NCI-H69 (cell line): ENCODE data around the gene REG1A.

Experiments used
- DNase-seq: peaks from one replicate; lab custom pipeline; 2025; lab: John Stamatoyannopoulos, UW

The REG1A gene

DNA sequence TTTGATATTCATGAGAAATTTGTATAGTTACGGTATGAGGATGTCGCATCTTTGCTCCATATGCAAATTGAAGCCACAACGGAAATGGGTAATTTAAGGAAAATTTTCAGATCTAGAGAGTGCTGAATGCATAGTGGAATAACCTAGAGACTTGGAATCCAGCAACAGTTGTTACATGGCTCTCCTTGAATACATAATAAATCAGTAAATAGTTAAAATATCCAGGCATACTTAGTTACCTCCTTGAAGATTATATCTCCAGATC lies 5.4 kb downstream of the REG1A start:
- DNase-seq, result no peak

DNA sequence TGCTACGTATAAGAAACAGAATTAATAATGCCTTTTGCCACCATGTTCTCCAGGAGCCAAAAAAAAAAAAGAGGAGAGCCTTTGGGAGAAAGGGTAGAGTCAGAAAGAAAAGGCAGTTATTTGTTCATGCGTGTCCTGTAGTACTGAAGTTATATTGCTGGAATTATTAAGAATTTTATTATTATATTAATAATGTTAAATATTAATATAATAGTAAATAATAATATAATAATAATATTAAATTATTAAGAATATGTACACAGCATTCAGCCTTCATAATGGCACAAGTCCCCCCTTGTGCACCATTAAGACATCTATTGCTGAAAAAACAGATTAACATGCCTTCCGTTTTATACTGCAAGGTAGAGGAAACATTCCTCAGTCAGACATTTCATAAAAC lies 8.1 kb downstream of the REG1A start:
- DNase-seq, result no peak

DNA sequence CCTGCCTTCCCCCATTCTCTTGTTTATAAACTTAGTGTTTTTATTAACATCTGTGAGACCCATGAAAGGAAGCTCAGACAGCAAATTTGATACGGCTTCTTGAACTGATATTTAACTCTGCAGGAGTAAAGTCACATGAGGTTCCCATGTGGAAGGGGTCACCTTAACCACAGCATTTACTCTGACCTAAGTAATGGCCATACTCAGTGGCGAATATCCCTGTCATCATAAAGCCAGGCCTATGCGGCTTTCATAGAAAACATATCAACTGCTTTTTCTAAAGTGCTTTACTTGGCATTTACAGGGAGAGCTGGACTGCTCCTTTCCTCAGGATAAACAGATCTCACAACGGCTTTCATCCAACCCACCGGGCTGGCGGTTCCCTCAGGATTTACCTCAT lies 9.0 kb downstream of the REG1A start:
- peak; percentile 76 for DNase-seq

DNA sequence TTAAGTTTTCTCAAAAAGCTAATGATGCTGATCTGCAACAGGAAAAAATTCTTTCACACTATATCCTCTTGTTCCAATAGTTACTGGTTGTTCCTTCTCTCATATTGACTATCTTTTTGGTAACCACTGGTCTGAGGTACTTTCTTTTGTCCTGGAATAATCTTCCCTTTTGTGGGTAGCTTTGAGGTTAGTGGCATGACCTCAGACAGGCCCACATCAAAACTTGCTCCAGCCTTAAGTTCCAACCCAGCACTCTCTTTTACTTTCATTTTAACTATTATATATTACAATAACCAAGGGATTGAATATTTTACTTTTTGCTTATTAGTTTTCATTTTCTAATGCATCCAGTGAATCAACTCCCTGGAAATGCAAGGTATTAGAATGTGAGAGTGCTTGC lies 9.5 kb downstream of the REG1A start:
- no peak for DNase-seq

DNA sequence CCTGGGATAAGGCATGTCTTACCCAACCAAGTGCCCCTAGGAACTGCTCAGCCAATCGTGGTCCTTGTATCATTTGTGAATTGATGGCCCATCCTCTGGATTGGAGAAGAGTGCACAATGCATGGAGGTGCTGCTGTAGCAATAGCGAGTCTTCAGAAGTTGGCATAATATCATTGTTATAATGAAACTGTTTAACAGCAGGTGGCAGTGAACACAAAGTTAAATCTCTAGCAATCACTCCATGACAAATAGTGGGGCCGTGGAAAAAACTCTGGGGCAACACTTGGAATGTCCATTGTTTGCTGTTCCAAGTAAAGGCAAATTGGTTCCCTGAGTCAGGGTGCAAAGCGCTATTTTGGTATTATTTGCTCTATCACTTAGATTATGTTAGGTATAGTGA lies 11.4 kb downstream of the REG1A start:
- DNase-seq, result no peak

DNA sequence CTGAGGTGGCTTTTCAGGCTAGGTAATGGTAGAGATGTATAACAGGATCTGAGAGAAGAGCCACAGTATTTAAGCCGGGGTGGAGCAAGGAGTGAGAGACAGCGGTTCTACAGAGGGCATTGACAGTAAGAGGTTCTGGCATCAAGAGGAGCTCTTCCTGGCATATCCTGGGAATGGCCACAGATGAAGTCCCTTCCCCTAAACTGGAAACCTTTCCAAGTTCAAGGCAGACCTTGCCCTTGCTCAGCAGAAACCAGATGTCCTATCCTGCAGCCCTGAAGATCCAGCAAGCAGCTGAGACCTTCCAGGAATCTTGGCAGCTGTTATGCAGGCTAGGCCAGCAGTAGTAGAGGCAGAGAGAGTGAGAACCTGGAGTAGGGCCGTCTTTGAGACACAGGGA lies 18.1 kb downstream of the REG1A start:
- no peak for DNase-seq

DNA sequence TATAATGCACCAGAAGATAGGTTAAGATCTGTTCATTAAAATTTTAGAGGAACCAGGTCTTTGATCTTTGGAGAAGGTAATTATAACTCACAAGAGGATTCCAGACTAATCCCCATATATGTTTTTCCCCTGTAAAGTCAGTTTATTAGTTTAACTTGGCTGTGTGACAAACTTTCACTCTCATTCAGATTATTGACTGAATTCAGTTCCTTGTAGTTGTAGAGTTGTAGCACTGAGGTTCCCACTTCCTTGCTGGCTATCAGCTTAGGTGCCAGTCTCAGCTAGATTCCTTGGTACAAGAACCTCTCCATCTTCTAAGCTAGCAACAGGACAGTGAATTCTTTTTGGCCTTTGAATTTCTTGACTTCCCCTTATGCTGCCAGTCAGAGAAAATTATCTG lies 19.1 kb downstream of the REG1A start:
- DNase-seq, result peak; percentile 4

DNA sequence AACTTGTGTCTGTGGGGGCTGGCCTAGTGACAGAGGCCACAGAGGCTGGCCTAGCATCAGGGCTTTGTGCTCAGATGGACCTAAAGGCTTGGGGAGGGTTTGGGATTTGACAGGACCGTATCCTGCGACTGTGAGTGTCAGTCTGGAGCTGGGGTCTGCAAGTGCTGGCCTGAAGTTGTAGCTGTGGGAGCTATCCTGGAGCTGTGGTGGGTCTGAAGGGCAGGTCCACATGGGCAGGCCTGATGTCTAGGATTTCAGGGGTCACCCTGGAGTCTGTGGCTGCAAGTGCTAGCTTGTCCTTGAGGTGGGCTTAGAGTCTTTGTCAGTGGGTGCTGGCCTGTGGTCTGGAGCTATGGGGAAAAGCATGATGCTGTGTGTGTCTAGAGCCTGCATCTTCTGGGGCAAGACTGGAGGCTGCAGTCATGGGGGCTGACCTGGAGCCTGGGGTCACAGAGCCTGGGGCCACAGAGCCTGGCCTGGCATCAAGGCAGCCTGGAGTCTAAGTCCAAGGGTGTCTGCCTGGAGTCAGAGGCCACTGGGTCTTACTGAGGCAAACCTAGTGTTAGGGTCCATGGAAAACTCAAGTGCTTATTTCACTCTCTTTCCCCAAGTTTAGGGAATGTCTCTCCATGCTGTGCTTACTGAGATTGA lies 35.7 kb downstream of the REG1A start:
- DNase-seq, result no peak

DNA sequence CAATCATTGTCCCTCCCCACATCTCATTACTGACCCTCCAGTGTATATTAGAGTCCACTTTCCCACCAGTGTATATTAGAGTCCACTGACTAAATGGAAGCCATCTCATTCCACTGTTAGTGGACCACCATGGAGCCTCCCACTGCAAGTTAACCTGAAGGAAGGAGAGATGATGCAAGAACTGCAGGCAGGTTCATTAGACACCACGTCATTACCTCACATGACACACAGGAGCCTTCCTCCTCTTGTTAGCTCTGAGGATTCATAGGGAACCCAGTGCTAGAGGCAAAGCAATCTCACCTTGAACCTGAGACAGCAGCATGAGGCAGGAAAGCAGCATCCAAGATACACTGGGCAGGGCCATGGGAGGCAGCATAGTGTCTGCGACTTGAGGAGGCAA lies 38.7 kb downstream of the REG1A start:
- DNase-seq, result no peak

DNA sequence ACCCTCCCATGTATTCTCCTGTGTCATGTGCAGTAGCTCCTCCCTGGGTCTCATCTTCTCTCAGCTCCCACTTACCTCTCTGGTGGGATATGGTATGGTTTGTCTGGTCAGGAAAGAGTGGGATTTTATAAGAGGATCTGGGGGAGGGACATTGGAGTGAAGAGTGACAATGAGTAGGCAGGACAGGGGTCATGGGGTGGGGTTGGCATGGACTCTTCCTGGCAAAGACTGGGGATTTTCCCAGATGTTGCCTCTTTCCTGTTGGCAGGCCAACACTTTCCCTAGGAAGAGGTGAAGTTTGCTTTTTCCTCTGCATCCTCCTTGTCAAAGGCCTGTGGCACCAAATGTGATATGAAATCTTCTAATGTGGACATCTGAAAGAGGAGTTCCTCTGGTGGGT lies 39.4 kb downstream of the REG1A start, which contains the start of gene REG3A:
TSS of gene REG3A (minus strand) at position 101 of the 400 bp plus-strand sequence. CDS start 348 bp downstream, outside the sequence.
- DNase-seq, result no peak

DNA sequence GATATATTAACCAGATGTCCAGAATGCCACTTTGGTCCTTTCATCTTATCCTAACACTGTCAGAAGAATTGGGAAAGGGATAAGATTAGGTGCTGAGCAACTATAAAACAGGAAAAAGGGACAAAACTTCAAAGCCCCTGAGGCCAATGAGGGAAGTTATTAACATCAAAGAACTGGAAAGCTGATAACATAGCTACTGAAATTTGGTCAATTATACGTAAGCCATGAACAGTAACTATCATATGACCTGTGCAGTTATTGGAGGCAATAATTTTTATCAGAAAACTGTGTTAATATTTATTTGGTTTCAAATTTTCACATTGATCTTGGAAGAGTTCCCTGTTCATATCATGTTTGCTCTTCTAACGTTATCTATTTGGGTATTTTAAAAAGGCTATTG lies 41.8 kb downstream of the REG1A start:
- no peak for DNase-seq

DNA sequence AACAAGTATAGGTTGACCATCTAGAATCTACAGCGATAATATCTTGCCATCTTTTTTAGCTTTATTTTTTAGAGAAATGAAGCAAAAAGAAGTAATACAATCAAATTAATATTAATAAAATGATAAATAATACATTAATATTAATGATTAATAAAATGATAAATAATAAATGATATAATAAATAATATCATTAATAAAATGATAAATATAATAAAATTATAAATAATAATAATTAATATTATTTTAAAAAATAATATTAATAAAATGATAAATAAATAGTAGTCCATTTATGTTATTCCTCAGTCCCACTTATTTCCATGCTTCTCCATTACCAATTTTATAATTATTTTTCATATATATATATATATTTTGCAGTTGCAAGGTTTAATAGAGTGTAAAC lies 42.5 kb downstream of the REG1A start:
- DNase-seq, result no peak

DNA sequence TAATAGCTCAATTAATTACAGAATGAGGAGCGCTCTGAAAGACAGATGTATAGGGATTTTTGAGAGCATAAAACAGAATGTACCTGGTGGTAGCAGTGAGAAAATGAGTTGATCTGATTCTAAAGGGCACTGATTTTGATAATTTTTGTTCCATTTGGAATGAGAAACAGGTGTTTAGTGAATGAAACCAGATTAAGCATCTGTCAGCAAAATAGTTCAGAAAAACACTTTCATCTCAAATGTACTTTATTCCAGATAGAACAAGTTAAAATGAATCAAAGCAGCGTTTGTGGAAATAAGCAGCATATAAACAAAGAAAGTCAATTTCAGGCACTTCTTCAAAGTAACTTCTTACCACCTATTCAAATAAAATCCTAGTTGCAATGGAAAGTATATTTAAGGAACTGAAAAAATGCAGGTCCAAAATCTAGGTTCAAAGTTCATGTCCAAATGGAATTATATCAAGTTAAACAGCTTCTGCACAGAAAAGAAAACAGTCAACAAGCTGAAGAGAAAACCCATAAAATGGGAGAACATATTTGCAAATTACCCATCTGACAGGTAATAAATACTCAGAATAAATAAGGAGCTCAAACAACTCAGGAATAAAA lies 51.2 kb downstream of the REG1A start:
- DNase-seq, result no peak
